NCI-H128 (cell line): ENCODE results near the gene SPTB.

Experiments used
- DNase-seq: peaks from one replicate; lab custom pipeline; 2025; ENCODE audit not compliant: unreplicated experiment; lab: John Stamatoyannopoulos, UW

The SPTB gene

GRCh38 chr14:64698903-64699302 lies 180.8 kb downstream of the SPTB start:
- DNase-seq, result no peak

- DNase-seq, result no peak
Measured at GRCh38 chr14:64696355-64696857, 183.3 kb downstream of the SPTB start.
